Chondrocyte (in vitro differentiated cells): Measurements from ENCODE around the gene FAM20A. TPM values are rescaled to one million over a fixed set of nuclear protein-coding genes. Genes with fewer than 3 reads are reported as not detected.
A peak's percentile ranks its signal among the peaks of the same experiment; 100 is the strongest.

ENCODE experiments used
- DNase-seq: peaks from one replicate; pipeline ENCODE4 v3.0.0; 2021; ENCODE audit warnings: mixed read lengths, low spot score
- H3K27ac Mint-ChIP-seq: one replicate; pipeline ENCODE4 v1.8.0; 2021; ENCODE audit warnings: mild to moderate bottlenecking, moderate library complexity, mixed read lengths; ENCODE audit not compliant: unreplicated experiment
- H3K27me3 Mint-ChIP-seq: 2 replicates; pipeline ENCODE4 v1.8.0; 2021; ENCODE audit warnings: low read depth, mixed read lengths
- H3K36me3 Mint-ChIP-seq: 2 replicates; pipeline ENCODE4 v1.8.0; 2021; ENCODE audit warnings: low read depth, mixed read lengths
- H3K4me1 Mint-ChIP-seq: 2 replicates; pipeline ENCODE4 v1.8.0; 2021; ENCODE audit warnings: low read depth, mild to moderate bottlenecking, mixed read lengths
- H3K4me3 Mint-ChIP-seq: one replicate; pipeline ENCODE4 v1.8.0; 2021; ENCODE audit warnings: mild to moderate bottlenecking, moderate library complexity, mixed read lengths; ENCODE audit not compliant: unreplicated experiment
- H3K9me3 Mint-ChIP-seq: 2 replicates; pipeline ENCODE4 v1.8.0; 2021; ENCODE audit warnings: low read depth, mixed read lengths
- total RNA-seq: library from RNA; stranded (reverse); gene quantifications from 3 replicates; pipeline ENCODE4 v1.2.1, GENCODE V29; 2021
- TF ChIP-seq, protein P1 (sequence below): fragments of 200-600 bp; sonication (generic); IDR thresholded peaks from 2 replicates; pipeline ENCODE4 v1.5.0; 2021; ENCODE audit warnings: antibody characterized with exemption, mild to moderate bottlenecking, moderate library complexity

FAM20A gene
- total RNA-seq, 1 donor from 2014 or later: not detected

DNA sequence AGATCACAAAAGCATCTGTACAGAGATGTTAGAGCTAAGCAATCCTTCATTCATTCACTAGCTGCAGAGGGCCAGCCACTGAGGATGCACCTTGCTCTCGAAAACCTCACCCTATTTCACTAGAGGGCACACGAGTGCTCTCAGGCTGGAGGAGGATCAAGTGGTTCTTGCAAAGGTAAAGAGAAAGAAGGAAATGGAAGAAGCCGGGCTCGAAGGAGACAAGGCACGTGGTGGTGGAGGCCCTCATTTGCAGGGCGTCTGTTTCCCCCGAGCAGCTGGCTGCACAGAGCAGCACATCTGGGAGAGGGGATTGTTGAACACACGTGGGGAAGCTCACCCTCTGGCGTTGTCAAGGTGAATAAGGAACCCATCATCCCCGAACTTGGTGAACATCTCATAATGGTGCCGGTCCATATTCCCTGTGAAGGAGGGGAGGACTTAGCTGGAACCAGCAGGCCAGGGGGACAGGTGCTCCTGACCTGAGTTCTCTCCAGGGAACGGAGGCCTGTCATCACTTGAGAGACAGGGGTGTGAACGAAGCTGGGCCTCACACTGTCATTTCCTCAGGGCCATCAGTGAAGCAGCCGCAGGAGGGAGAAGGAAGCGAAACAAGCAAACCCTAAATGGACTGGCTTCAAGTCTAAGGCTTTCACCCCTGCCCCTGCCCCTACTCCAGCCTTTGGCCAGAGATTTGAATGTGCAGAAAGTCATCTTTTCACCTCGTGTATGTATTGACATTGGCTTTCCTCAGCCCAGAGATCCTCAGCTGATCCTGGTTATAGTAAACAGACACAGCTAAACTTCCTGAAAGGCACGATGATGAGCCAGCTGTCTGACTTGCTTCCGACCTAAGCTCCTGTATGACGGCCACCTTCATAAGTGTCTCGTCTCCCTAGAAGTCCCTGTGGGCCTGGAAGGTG lies 61.4 kb downstream of the FAM20A start:
- Mint-ChIP-seq H3K27me3 (no peaks in the 10 kb centered on the region), H3K4me3 (no peak overlapping the region), H3K27ac (no peak overlapping the region), H3K36me3 (peaks cover 25% of the 10 kb centered on the region), H3K4me1 (no peaks in the 10 kb centered on the region), H3K9me3 (no peaks in the 10 kb centered on the region)
- TF ChIP-seq, protein P1, sequence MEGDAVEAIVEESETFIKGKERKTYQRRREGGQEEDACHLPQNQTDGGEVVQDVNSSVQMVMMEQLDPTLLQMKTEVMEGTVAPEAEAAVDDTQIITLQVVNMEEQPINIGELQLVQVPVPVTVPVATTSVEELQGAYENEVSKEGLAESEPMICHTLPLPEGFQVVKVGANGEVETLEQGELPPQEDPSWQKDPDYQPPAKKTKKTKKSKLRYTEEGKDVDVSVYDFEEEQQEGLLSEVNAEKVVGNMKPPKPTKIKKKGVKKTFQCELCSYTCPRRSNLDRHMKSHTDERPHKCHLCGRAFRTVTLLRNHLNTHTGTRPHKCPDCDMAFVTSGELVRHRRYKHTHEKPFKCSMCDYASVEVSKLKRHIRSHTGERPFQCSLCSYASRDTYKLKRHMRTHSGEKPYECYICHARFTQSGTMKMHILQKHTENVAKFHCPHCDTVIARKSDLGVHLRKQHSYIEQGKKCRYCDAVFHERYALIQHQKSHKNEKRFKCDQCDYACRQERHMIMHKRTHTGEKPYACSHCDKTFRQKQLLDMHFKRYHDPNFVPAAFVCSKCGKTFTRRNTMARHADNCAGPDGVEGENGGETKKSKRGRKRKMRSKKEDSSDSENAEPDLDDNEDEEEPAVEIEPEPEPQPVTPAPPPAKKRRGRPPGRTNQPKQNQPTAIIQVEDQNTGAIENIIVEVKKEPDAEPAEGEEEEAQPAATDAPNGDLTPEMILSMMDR: no peak
- no peak for DNase-seq

DNA sequence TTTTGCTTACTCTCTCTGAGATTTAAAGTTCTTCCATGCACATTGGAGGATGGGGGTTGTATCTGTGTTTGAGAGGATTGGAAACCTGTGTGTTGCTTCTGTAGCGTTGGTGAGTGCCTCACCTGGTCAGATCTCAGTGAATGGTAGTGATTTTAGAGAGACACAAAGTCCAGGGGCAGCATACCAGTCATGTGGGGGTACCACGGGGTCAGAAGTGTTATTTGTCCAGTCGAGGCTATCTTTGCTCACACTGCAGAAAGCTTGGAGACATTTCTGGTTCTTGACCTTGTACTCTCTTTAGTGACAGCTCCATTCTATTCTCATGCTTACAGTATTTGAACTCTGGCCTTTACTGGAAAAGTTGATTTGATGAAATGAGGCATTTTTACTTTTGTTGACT lies 65.2 kb downstream of the FAM20A start:
- no peaks in the 10 kb centered on the region for H3K4me1 Mint-ChIP-seq
- no peaks in the 10 kb centered on the region for H3K27me3 Mint-ChIP-seq
- H3K4me3 Mint-ChIP-seq: no peak overlapping the region
- no peak overlapping the region for H3K27ac Mint-ChIP-seq
- DNase-seq: no peak
- TF ChIP-seq, protein P1: no peak
- H3K9me3 Mint-ChIP-seq: no peaks in the 10 kb centered on the region
- peaks cover 38% of the 10 kb centered on the region for H3K36me3 Mint-ChIP-seq

DNA sequence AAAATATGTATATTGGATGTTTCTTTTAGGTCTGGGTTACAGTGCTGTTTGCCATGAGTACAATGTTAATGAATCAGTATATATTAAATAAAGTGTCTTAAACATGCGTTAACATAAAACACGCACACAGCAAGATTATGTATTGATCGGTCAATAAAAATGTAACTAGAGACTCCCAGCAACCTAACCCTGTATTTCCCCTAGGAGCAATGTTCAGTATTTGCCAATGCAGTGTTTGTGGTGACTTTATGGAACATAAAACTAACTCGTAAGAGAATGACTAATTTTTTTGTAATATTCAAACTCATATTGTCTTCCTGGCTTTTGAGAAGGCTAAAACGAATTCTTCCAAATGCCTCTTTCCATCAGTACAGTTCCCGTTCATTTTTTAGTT lies 66.5 kb downstream of the FAM20A start:
- TF ChIP-seq, protein P1: no peak

DNA sequence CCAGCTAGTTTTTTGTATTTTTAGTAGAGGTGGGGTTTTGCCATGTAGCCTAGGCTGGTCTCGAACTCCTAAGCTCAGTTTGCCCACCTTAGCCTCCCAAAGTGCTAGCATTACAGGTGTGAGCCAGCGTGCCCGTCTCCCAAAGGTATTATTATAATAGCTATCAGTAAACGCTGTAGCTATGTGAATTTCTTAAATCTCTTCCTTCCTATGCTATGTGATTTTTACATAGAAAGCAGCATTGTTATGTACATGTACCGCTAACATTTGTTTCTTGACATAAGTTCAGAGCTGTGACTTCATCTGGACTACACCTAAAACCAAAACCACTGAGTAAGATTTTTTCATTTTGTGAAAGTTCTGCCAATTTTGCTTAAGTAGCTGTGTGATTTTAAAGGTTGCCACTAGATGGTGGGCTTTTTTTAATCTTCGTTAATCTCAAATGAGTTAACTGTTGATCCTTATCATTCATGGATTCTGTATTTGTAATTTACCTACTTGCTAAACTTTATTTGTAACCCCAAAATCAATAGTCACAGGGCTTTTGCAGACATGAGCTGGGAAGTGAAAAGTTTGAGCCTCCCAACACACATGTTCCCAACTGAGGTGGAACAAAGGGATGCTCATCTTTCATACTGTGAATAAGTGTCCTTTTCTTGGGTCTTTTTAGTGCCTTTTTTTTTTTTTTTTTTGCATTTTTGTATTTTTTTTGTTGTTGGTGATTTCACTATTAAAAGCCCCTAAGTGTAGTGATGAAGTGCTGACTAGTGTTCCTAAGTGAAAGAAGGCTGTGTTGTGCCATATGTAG lies 67.1 kb downstream of the FAM20A start:
- Mint-ChIP-seq H3K4me1 (no peaks in the 10 kb centered on the region), H3K27me3 (no peaks in the 10 kb centered on the region), H3K27ac (no peak overlapping the region), H3K36me3 (peaks cover 38% of the 10 kb centered on the region), H3K9me3 (no peaks in the 10 kb centered on the region), H3K4me3 (no peak overlapping the region)
- TF ChIP-seq, protein P1: peak; percentile 81
- DNase-seq: no peak

More for the DNA sequence above, 66.5 kb downstream of the FAM20A start:
- no peak for DNase-seq
- Mint-ChIP-seq H3K27me3 (no peaks in the 10 kb centered on the region), H3K4me1 (no peaks in the 10 kb centered on the region), H3K9me3 (no peaks in the 10 kb centered on the region), H3K36me3 (peaks cover 41% of the 10 kb centered on the region), H3K4me3 (no peak overlapping the region), H3K27ac (no peak overlapping the region)

DNA sequence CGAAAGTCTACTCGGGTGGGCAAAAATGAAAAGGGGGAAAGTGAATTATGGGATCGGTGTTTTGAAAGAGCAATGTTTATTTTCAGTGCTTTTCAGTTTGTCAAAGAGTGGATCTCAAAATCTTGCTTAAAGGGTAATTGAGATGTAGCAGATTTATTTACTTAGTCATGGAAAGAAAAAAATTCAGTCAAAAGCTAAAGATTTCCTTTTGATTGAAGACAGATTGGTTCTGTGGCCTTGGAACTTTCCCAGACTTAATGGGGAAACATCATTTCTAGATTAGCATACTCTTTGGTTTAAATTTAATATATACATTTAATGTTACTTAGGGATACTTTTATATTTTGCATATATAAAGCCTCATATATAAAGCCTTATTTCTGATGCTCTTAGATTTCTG lies 68.3 kb downstream of the FAM20A start:
- Mint-ChIP-seq H3K4me1 (no peaks in the 10 kb centered on the region), H3K4me3 (no peak overlapping the region), H3K36me3 (peaks cover 44% of the 10 kb centered on the region), H3K9me3 (no peaks in the 10 kb centered on the region), H3K27me3 (no peaks in the 10 kb centered on the region), H3K27ac (no peak overlapping the region)
- TF ChIP-seq, protein P1: no peak
- DNase-seq: no peak
